B cell (primary cell): ENCODE data around the gene NFU1. TPM values are rescaled to one million over a fixed set of nuclear protein-coding genes. Genes with fewer than 3 reads are reported as not detected.

ENCODE experiments used
- ATAC-seq: fragments of 200-7000 bp; cut with Tn5 transposase; one replicate; pipeline ENCODE4 v1.10.0; 2021; ENCODE audit warnings: low read depth, mild to moderate bottlenecking, moderate number of reproducible peaks, moderate library complexity
- CTCF ChIA-PET: fragments of 350-600 bp; sonication (Branson Sonifier 250); formaldehyde crosslinking; loops from one replicate; lab custom pipeline; 2021; ENCODE audit warnings: antibody characterized with exemption, inconsistent platforms; lab: Charles Lee
- POLR2A ChIA-PET: fragments of 350-600 bp; sonication (Branson Sonifier 250); formaldehyde crosslinking; loops from one replicate; lab custom pipeline; 2021; ENCODE audit warnings: antibody characterized with exemption; lab: Charles Lee
- DNase-seq: peaks from one replicate; pipeline ENCODE4 v3.0.0; 2013
- H2AFZ ChIP-seq: 2 replicates; pipeline ENCODE4 v1.6.1; 2012; ENCODE audit warnings: mild to moderate bottlenecking, low read depth, low read length; ENCODE audit not compliant: insufficient read depth, poor library complexity, severe bottlenecking
- H3K27ac ChIP-seq, 2 donors: 1 replicate in 1 of 2; 2 replicates in 1 of 2; pipeline ENCODE4 v1.5.1; 2012 to 2013; ENCODE audit warnings: low read length in 2 of 2, mild to moderate bottlenecking in 2 of 2, moderate library complexity in 1 of 2
- H3K27me3 ChIP-seq, 4 experiments: fragments of 200-600 bp in 1 of 4; sonication (generic) in 1 of 4; replicated peaks in 1 of 4; 1 replicate in 2 of 4; 2 replicates in 2 of 4; pipeline versions ENCODE4 v1.6.1 to v1.7.0; 2013 to 2016; ENCODE audit warnings: low read length in 3 of 4, mild to moderate bottlenecking in 2 of 4, mixed read lengths in 1 of 4, moderate library complexity in 1 of 4; ENCODE audit not compliant: insufficient read depth in 4 of 4, control insufficient read depth in 3 of 4; ENCODE audit errors: control extremely low read depth in 1 of 4
- H3K36me3 ChIP-seq, 2 experiments: replicated peaks in 1 of 2; 1 replicate in 1 of 2; 2 replicates in 1 of 2; pipeline versions ENCODE4 v1.6.1 to v1.7.1; 2013; ENCODE audit warnings: low read length in 1 of 2; ENCODE audit not compliant: insufficient read depth in 2 of 2, control insufficient read depth in 1 of 2; ENCODE audit errors: control extremely low read depth in 1 of 2, extremely low read depth in 1 of 2
- H3K4me1 ChIP-seq, 2 donors: fragments of 200-600 bp in 1 of 2; sonication (generic) in 1 of 2; 1 replicate in 1 of 2; 2 replicates in 1 of 2; pipeline versions ENCODE4 v1.5.1 to v1.6.1; 2013 to 2017; ENCODE audit warnings: low read length in 2 of 2; ENCODE audit not compliant: control insufficient read depth in 2 of 2, insufficient read depth in 2 of 2
- H3K4me2 ChIP-seq: replicated peaks from 2 replicates; pipeline ENCODE3; 2012; ENCODE audit warnings: mild to moderate bottlenecking, low read depth, low read length; ENCODE audit not compliant: poor library complexity, severe bottlenecking
- H3K4me3 ChIP-seq, 5 experiments: fragments of 200-600 bp in 1 of 5; sonication (generic) in 1 of 5; 1 replicate in 3 of 5; 2 replicates in 2 of 5; pipeline versions ENCODE4 v1.5.1 to v1.7.0; 2011 to 2016; ENCODE audit warnings: low read length in 4 of 5, mild to moderate bottlenecking in 4 of 5, low read depth in 2 of 5, control low read depth in 1 of 5, moderate library complexity in 1 of 5; ENCODE audit not compliant: insufficient read depth in 1 of 5; ENCODE audit errors: control extremely low read depth in 1 of 5, extremely low read depth in 1 of 5
- H3K79me2 ChIP-seq: fragments of 200-600 bp; sonication (generic); one replicate; pipeline ENCODE4 v1.6.0; 2016; ENCODE audit warnings: low read length; ENCODE audit not compliant: control insufficient read depth, insufficient read depth
- H3K9ac ChIP-seq: fragments of 200-600 bp; sonication (generic); 2 replicates; pipeline ENCODE4 v1.6.1; 2017; ENCODE audit warnings: mild to moderate bottlenecking, low read length, moderate library complexity
- H3K9me3 ChIP-seq, 3 donors: one replicate each; pipeline versions ENCODE4 v1.6.1 to v1.7.1; 2013; ENCODE audit warnings: low read length in 2 of 3; ENCODE audit not compliant: control insufficient read depth in 2 of 3, insufficient read depth in 1 of 3; ENCODE audit errors: control extremely low read depth in 1 of 3
- H4K20me1 ChIP-seq: 2 replicates; pipeline ENCODE4 v1.6.0; 2012; ENCODE audit warnings: mild to moderate bottlenecking, low read length; ENCODE audit not compliant: insufficient read depth, control insufficient read depth, poor library complexity, severe bottlenecking
- H3K27ac Mint-ChIP-seq: one replicate; pipeline ENCODE4 v1.8.0; 2021; ENCODE audit warnings: mixed read lengths
- H3K27me3 Mint-ChIP-seq: one replicate; pipeline ENCODE4 v1.8.0; 2021; ENCODE audit warnings: mixed read lengths
- H3K4me1 Mint-ChIP-seq: one replicate; pipeline ENCODE4 v1.8.0; 2021; ENCODE audit warnings: mixed read lengths
- H3K4me3 Mint-ChIP-seq: one replicate; pipeline ENCODE4 v1.8.0; 2021; ENCODE audit warnings: mixed read lengths
- H3K9me3 Mint-ChIP-seq: one replicate; pipeline ENCODE4 v1.8.0; 2022; ENCODE audit warnings: mixed read lengths; ENCODE audit not compliant: insufficient read depth
- CTCF ChIP-seq: fragments of 200-600 bp; IDR thresholded peaks from one replicate; pipeline ENCODE4 v1.8.0; 2022; ENCODE audit warnings: antibody characterized with exemption, mild to moderate bottlenecking
- EZH2 ChIP-seq: IDR thresholded peaks from 2 replicates; pipeline ENCODE4 v1.6.1; 2012; ENCODE audit warnings: borderline replicate concordance, low read depth, mild to moderate bottlenecking, moderate library complexity, low read length; ENCODE audit not compliant: insufficient read depth, poor library complexity, severe bottlenecking
- WGBS: methylation state at CpG from one replicate; pipeline ENCODE4 v1.1.5; 2013; ENCODE audit warnings: missing lambda C conversion rate; ENCODE audit not compliant: insufficient coverage; 5-methylcytosine and 5-hydroxymethylcytosine counted together
- intact Hi-C: fragments of 100-400 bp; cut with micrococcal nuclease; formaldehyde crosslinking; loops from one replicate; pipeline ENCODE4 v1.10.0; 2022
- polyA plus RNA-seq: library from polyadenylated mRNA; depleted of rRNA; stranded (reverse); fragments of >200 nt; gene quantifications from 2 replicates; pipeline ENCODE4 v1.2.3, GENCODE V29; 2012
- total RNA-seq, 2 donors: library from RNA; stranded (reverse); fragments of 120-200 nt in 1 of 2; gene quantifications; 1 replicate in 1 of 2; 2 replicates in 1 of 2; pipeline versions ENCODE4 v1.2.3 to v1.2.4, GENCODE V29; 2013 to 2022

Gene NFU1
- total and polyA plus RNA-seq, 2 donors (not counting 1 experiment from before 2014, with no cell fraction given) = 19.2 to 40.6 TPM

GRCh38 chr2:69470911-69471310 is 33.7 kb upstream of the NFU1 start:
- Histone ChIP-seq H3K9me3 (no peaks in the 10 kb centered on the region), H3K9ac (no peak overlapping the region), H3K27me3 (no peaks in the 10 kb centered on the region), H3K4me2 (no peak overlapping the region), H3K4me1 (no peaks in the 10 kb centered on the region), H3K79me2 (no peaks in the 10 kb centered on the region), H3K4me3 (no peak overlapping the region), H3K27ac (no peak overlapping the region), H4K20me1 (no peaks in the 10 kb centered on the region), H2AFZ (no peak overlapping the region), H3K36me3 (no peaks in the 10 kb centered on the region)
- POLR2A ChIA-PET = no interaction called here
- Mint-ChIP-seq H3K4me3 (no peak overlapping the region), H3K27ac (no peak overlapping the region), H3K9me3 (no peaks in the 10 kb centered on the region), H3K4me1 (peaks cover 5% of the 10 kb centered on the region), H3K27me3 (peaks cover 15% of the 10 kb centered on the region)
- CTCF ChIA-PET = no interaction called here
- no peak for ATAC-seq
- TF ChIP-seq CTCF = no peak
- TF ChIP-seq EZH2 = no peak
- no peak for DNase-seq
- no CpG with 5 or more reads among the region's 5 CpGs for WGBS
- intact Hi-C loops = no loop called here

- WGBS = no CpG with 5 or more reads among the region's 1 CpG
- Histone ChIP-seq H2AFZ (no peak overlapping the region), H4K20me1 (no peaks in the 10 kb centered on the region), H3K9me3 (no peaks in the 10 kb centered on the region), H3K79me2 (no peaks in the 10 kb centered on the region), H3K4me2 (no peak overlapping the region), H3K27ac (no peak overlapping the region), H3K9ac (no peak overlapping the region), H3K4me1 (no peaks in the 10 kb centered on the region), H3K36me3 (no peaks in the 10 kb centered on the region), H3K4me3 (no peak overlapping the region), H3K27me3 (no peaks in the 10 kb centered on the region)
- ATAC-seq (no peak), DNase-seq (no peak)
- ChIA-PET POLR2A (no interaction called here), CTCF (no interaction called here)
- no peak overlapping the region for H3K4me3 Mint-ChIP-seq
- intact Hi-C loops = no loop called here
- H3K4me1 Mint-ChIP-seq = no peaks in the 10 kb centered on the region
- H3K27ac Mint-ChIP-seq = no peak overlapping the region
- peaks cover 15% of the 10 kb centered on the region for H3K27me3 Mint-ChIP-seq
- no peak for TF ChIP-seq CTCF
- no peak for TF ChIP-seq EZH2
- H3K9me3 Mint-ChIP-seq = no peaks in the 10 kb centered on the region
Measured at GRCh38 chr2:69469784-69470183, 32.5 kb upstream of the NFU1 start.
